SJCRH30 (cell line): Measurements from ENCODE around the gene FHL1. TPM values are rescaled to one million over a fixed set of nuclear protein-coding genes. Genes with fewer than 3 reads are reported as not detected.
"Not testable (repeated sequence)": the region's sequence is repeated elsewhere in the genome, so short reads cannot be mapped to it uniquely, and the experiment has no call there.

ENCODE experiments used
- DNase-seq, 2 experiments: peaks; one replicate each; pipeline ENCODE4 v3.0.0-alpha.2; 2015 to 2020
- H3K27ac ChIP-seq: fragments of 250-450 bp; sonication (Bioruptor Pico); 2 replicates; pipeline ENCODE4 v1.5.1; 2020; ENCODE audit warnings: mild to moderate bottlenecking, moderate library complexity
- H3K27me3 ChIP-seq: fragments of 250-450 bp; sonication (Bioruptor Pico); 2 replicates; pipeline ENCODE4 v1.5.1; 2020; ENCODE audit warnings: mild to moderate bottlenecking, moderate library complexity
- H3K36me3 ChIP-seq: fragments of 250-450 bp; sonication (Bioruptor Pico); 2 replicates; pipeline ENCODE4 v1.5.1; 2020; ENCODE audit warnings: mild to moderate bottlenecking, moderate library complexity
- H3K4me1 ChIP-seq: fragments of 250-450 bp; sonication (Bioruptor Pico); 2 replicates; pipeline ENCODE4 v1.5.1; 2020; ENCODE audit warnings: mild to moderate bottlenecking, moderate library complexity
- H3K4me3 ChIP-seq: fragments of 250-450 bp; sonication (Bioruptor Pico); 2 replicates; pipeline ENCODE4 v1.5.1; 2020; ENCODE audit warnings: mild to moderate bottlenecking, moderate library complexity
- H3K9me3 ChIP-seq: fragments of 250-450 bp; sonication (Bioruptor Pico); replicated peaks from 2 replicates; pipeline ENCODE4 v1.5.1; 2020; ENCODE audit warnings: mild to moderate bottlenecking, moderate library complexity
- total RNA-seq: library from RNA; depleted of rRNA; stranded (reverse); fragments of >200 nt; shearing (Covaris generic); gene quantifications from 2 replicates; pipeline ENCODE4 v1.2.3, GENCODE V29; 2014

FHL1 gene
- total RNA-seq, 1 experiment from 2014 or later, result 55.7 TPM

- no peak for DNase-seq
- Histone ChIP-seq H3K4me1 (peaks cover 4% of the 10 kb centered on the region), H3K36me3 (peaks cover 9% of the 10 kb centered on the region; the same call in 1 of the 2 replicates), H3K27me3 (no peaks in the 10 kb centered on the region), H3K27ac (no peak overlapping the region), H3K9me3 (no peaks in the 10 kb centered on the region), H3K4me3 (no peak overlapping the region)
Observed at GRCh38 chrX:136220540-136220939, 73.2 kb downstream of the FHL1 start.

DNA sequence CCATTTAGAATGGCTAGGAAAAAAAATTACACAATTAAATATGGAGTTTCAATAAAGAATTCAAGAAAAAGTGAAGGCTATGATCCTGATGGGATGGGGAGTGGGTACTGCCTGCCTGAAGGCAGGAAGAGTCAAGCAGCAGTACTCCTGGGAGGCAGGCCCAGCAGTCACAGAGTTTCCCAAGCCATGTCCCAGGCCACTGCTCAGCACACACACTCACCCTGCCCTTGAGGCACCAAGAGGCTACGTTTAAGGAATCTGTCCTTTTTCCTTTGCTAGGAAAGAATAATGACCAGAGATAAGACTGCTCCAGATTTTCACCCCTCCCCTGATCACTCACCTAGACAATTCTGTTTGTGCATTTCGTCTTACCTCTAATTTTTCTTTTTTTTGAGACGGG lies 73.6 kb downstream of the FHL1 start:
- H3K36me3 ChIP-seq, result peaks cover 9% of the 10 kb centered on the region; the same call in 1 of the 2 replicates
- H3K4me3 ChIP-seq, result no peak overlapping the region
- H3K9me3 ChIP-seq, result no peaks in the 10 kb centered on the region
- H3K4me1 ChIP-seq, result peaks cover under 1% of the 10 kb centered on the region; the same call in 1 of the 2 replicates
- DNase-seq, result no peak
- H3K27ac ChIP-seq, result no peak overlapping the region
- no peaks in the 10 kb centered on the region for H3K27me3 ChIP-seq

GRCh38 chrX:136221851-136222513 lies 74.6 kb downstream of the FHL1 start:
- no peaks in the 10 kb centered on the region for H3K4me1 ChIP-seq
- H3K4me3 ChIP-seq, result no peak overlapping the region
- no peak for DNase-seq
- peaks cover 9% of the 10 kb centered on the region; the same call in 1 of the 2 replicates for H3K36me3 ChIP-seq
- no peaks in the 10 kb centered on the region for H3K27me3 ChIP-seq
- H3K27ac ChIP-seq, result no peak overlapping the region
- H3K9me3 ChIP-seq, result no peaks in the 10 kb centered on the region

- DNase-seq, result no peak
- no peaks in the 10 kb centered on the region for H3K9me3 ChIP-seq
- no peak overlapping the region for H3K27ac ChIP-seq
- no peak overlapping the region for H3K4me3 ChIP-seq
- H3K36me3 ChIP-seq, result peaks cover 8% of the 10 kb centered on the region; the same call in 1 of the 2 replicates
- no peaks in the 10 kb centered on the region for H3K27me3 ChIP-seq
- H3K4me1 ChIP-seq, result no peaks in the 10 kb centered on the region
Observed at GRCh38 chrX:136227074-136227473, 79.7 kb downstream of the FHL1 start.

DNA sequence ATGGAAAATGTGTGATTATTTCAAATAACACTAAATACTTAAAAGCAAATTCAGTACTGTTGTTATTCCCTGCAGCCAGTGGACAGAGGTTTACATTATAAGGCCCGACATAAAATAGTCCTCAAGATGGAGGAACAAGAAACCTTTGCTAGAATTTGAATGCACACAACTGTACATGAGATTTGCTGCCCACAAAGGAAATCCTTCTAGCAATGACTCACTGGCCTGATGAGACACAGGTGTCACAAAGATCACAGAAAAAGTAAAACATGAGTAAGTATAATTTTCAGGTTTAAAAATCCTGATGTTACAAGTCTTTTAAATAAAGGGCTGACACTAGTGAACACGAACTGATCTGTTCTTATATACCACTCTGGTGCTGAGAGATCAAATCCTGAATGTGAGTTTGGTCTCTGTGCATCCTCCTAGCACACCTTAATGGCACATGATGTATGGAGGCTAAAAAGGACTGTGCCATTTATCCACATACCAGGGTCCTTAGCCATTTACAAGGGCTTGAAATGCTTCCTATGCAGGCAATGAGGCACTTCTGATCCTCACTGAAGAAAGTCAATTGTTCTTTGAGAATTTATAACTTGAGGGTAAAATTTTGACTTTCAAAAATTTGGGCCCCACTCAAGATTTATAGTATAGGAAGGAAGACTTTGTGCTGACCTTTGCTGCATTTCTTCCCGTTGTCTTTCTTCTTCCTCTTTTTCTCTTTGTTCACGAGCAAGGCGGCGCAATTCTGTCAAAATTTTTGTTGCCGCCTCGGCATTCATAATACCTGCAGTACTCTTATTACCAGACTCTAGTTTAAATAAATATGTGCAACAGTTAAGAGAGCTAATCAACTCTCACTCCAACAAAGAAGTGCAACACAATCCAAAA lies 80.9 kb downstream of the FHL1 start:
- Histone ChIP-seq H3K9me3 (no peaks in the 10 kb centered on the region), H3K4me1 (no peaks in the 10 kb centered on the region), H3K36me3 (peaks cover 7% of the 10 kb centered on the region; the same call in 1 of the 2 replicates), H3K27me3 (no peaks in the 10 kb centered on the region), H3K27ac (no peak overlapping the region), H3K4me3 (no peak overlapping the region)
- no peak for DNase-seq

DNA sequence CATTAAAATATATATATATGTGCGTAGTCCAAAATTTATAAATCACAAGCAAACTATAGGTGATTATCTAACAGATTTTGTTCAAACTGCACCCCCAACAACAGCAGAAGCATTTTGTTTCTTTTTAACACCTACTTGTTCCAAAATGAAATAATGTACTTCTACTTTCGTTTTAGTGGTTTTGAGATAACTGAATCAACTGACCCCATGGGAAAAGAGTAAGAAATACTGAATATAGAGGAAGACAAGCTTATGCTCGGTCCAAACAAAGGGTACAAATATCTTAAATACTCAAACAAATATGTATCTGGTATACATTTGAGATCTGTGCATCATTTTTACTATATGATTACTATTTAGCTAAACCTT lies 81.5 kb downstream of the FHL1 start:
- no peaks in the 10 kb centered on the region for H3K9me3 ChIP-seq
- no peaks in the 10 kb centered on the region for H3K27me3 ChIP-seq
- H3K4me1 ChIP-seq, result no peaks in the 10 kb centered on the region
- no peak for DNase-seq
- H3K4me3 ChIP-seq, result no peak overlapping the region
- H3K27ac ChIP-seq, result no peak overlapping the region
- 0 out of 2 replicates have a peak, but pooled peaks cover 4% of the 10 kb centered on the region for H3K36me3 ChIP-seq

DNA sequence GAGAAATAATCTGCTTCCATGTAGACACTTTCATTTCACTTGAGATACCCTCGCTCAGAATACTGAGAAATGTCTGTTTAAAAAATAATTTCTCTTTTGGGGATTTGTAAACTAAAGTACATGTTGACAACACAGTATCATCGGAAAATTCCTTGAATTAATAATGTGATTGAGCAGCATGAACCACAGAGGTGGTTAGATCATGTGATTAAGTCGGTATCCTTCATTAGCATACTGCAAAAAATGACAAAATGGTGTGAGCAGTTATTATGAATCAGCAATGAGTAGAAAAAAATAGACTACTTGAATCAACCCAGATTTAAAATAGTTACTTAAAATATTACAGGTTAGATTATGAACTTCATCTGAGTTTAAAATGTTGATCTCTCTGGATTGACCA lies 89.7 kb downstream of the FHL1 start:
- no peaks in the 10 kb centered on the region for H3K9me3 ChIP-seq
- no peak overlapping the region for H3K4me3 ChIP-seq
- H3K27ac ChIP-seq, result no peak overlapping the region
- no peaks in the 10 kb centered on the region for H3K4me1 ChIP-seq
- H3K36me3 ChIP-seq, result no peaks in the 10 kb centered on the region; the same call in 1 of the 2 replicates
- no peaks in the 10 kb centered on the region for H3K27me3 ChIP-seq
- DNase-seq, result no peak

GRCh38 chrX:136237849-136238248 lies 90.5 kb downstream of the FHL1 start:
- H3K4me3 ChIP-seq, H3K27ac ChIP-seq, H3K4me1 ChIP-seq, H3K9me3 ChIP-seq, H3K27me3 ChIP-seq, DNase-seq, H3K36me3 ChIP-seq: not testable (repeated sequence)

DNA sequence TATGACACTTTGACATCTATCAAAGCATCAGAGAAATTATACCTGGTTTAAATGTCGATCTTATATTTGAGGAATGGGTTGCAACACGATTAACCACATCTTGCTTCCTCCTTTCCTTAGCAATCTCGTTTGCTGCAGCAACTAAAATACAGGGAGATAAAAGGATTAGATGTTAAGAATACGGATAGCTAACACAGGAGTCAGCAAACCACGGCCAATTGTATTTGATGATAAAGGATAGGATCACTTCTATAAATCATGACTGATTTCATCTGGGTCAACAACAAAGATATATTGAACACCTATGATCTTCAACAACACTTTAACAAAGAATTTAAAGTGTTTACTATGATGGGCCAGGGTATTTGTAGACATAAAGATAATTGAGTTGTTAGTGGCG lies 98.9 kb downstream of the FHL1 start:
- Histone ChIP-seq H3K27ac (no peak overlapping the region), H3K9me3 (no peaks in the 10 kb centered on the region), H3K4me1 (no peaks in the 10 kb centered on the region), H3K27me3 (no peaks in the 10 kb centered on the region), H3K36me3 (no peaks in the 10 kb centered on the region; the same call in 1 of the 2 replicates), H3K4me3 (no peak overlapping the region)
- no peak for DNase-seq

DNA sequence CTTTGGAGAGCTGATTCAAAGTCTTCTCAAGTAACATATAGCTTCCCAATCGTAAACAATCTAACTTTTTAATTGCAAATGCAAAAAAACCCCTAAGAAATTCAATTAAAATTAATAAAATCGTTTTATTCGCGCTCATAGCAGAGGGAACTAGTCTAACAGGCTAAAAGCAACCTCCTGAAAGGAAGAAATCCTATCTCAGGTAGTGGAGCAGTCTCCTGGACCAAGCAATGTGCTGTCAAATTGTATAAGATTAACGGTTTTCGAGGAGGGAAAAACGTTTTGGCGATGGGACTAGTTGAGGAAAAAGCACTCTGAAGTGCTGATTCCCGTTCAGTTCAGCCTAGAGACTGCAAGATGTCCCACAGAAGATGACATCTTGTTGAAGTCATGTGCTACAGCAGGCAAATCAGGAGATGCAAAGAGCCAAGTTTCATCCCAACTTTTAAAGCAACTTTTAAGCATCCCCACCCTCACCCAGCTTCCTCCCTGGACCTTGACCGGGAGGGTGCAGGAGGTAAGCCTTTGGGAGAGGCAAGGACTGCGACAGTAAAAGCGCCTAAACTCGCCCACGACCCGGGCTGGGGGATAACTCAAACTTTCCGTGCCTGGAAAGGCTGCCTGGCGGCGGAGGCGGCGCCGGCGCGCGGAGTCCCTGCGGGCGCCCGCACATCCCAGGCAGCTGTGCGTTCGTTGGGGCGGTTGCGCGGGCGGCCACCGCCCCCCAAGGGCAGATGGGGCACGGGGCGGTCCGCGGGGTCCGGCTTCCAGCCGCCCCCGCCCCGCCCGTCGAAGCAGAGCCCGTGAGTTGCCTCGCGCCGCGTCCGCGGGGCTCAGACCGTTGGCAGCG lies 103.1 kb downstream of the FHL1 start:
- Histone ChIP-seq H3K4me1 (no peaks in the 10 kb centered on the region; the same call in 1 of the 2 replicates), H3K9me3 (no peaks in the 10 kb centered on the region), H3K4me3 (peak overlapping the region; percentile 97), H3K36me3 (no peaks in the 10 kb centered on the region), H3K27me3 (no peaks in the 10 kb centered on the region), H3K27ac (peak overlapping the region; percentile 74)
- DNase-seq, result peak; percentile 7 to 20

- H3K4me1 ChIP-seq, result no peaks in the 10 kb centered on the region; the same call in 1 of the 2 replicates
- no peaks in the 10 kb centered on the region for H3K27me3 ChIP-seq
- H3K4me3 ChIP-seq, result peak within 1 kb of the TSS; percentile 97
- H3K36me3 ChIP-seq, result no peaks in the 10 kb centered on the region
- H3K27ac ChIP-seq, result peak within 1 kb of the TSS; percentile 74
- no peaks in the 10 kb centered on the region for H3K9me3 ChIP-seq
- DNase-seq, result peak; percentile 58 to 71
Observed at GRCh38 chrX:136251041-136251991, 104.0 kb downstream of the FHL1 start, which contains the start of gene MAP7D3. MAP7D3 (minus strand) TSS chrX:136251400; CDS start chrX:136251358, 42 bp downstream.

- no peak for DNase-seq
- Histone ChIP-seq H3K27me3 (no peaks in the 10 kb centered on the region), H3K4me3 (no peak overlapping the region), H3K36me3 (no peaks in the 10 kb centered on the region), H3K27ac (no peak overlapping the region), H3K4me1 (no peaks in the 10 kb centered on the region; the same call in 1 of the 2 replicates), H3K9me3 (no peaks in the 10 kb centered on the region)
Observed at GRCh38 chrX:136255541-136255940, 108.2 kb downstream of the FHL1 start.

- no peak for DNase-seq
- Histone ChIP-seq H3K36me3 (no peaks in the 10 kb centered on the region), H3K27ac (no peak overlapping the region), H3K27me3 (no peaks in the 10 kb centered on the region), H3K9me3 (no peaks in the 10 kb centered on the region), H3K4me3 (no peak overlapping the region), H3K4me1 (no peaks in the 10 kb centered on the region; the same call in 1 of the 2 replicates)
Observed at GRCh38 chrX:136256026-136256425, 108.7 kb downstream of the FHL1 start.
